Hepatocyte (in vitro differentiated cells): ENCODE results near the gene ACVR2A. TPM values are rescaled to one million over a fixed set of nuclear protein-coding genes. Genes with fewer than 3 reads are reported as not detected.

Source experiments
- DNase-seq: peaks from one replicate; pipeline ENCODE4 v3.0.0-alpha.2; 2016; ENCODE audit warnings: low spot score
- H2AFZ ChIP-seq: fragments of 200-600 bp; sonication (generic); 2 replicates; pipeline ENCODE4 v1.6.0; 2016; ENCODE audit warnings: antibody characterized with exemption, mild to moderate bottlenecking
- H3K27ac ChIP-seq: fragments of 200-600 bp; sonication (generic); 2 replicates; pipeline ENCODE4 v1.5.1; 2016; ENCODE audit warnings: mild to moderate bottlenecking
- H3K27me3 ChIP-seq: fragments of 200-600 bp; sonication (generic); 2 replicates; pipeline ENCODE4 v1.6.1; 2016
- H3K36me3 ChIP-seq: fragments of 200-600 bp; sonication (generic); replicated peaks from 2 replicates; pipeline ENCODE4 v1.5.1; 2016; ENCODE audit warnings: low read depth; ENCODE audit not compliant: insufficient read depth
- H3K4me1 ChIP-seq: fragments of 200-600 bp; sonication (generic); 2 replicates; pipeline ENCODE4 v1.5.1; 2016; ENCODE audit warnings: mild to moderate bottlenecking, moderate library complexity; ENCODE audit not compliant: insufficient read depth
- H3K4me2 ChIP-seq: fragments of 200-600 bp; sonication (generic); 2 replicates; pipeline ENCODE4 v1.6.0; 2016
- H3K4me3 ChIP-seq: fragments of 200-600 bp; sonication (generic); 2 replicates; pipeline ENCODE4 v1.5.1; 2016; ENCODE audit warnings: mild to moderate bottlenecking
- H3K79me2 ChIP-seq: fragments of 200-600 bp; sonication (generic); 2 replicates; pipeline ENCODE4 v1.6.0; 2017; ENCODE audit warnings: mild to moderate bottlenecking
- H3K9me2 ChIP-seq: fragments of 200-600 bp; sonication (generic); replicated peaks from 2 replicates; pipeline ENCODE4 v1.6.0; 2017; ENCODE audit warnings: mild to moderate bottlenecking; ENCODE audit not compliant: insufficient read depth
- H3K9me3 ChIP-seq: fragments of 200-600 bp; sonication (generic); 2 replicates; pipeline ENCODE4 v1.5.1; 2016; ENCODE audit warnings: low read depth, mild to moderate bottlenecking
- H4K20me1 ChIP-seq: fragments of 200-600 bp; sonication (generic); 2 replicates; pipeline ENCODE4 v1.6.0; 2016; ENCODE audit warnings: mild to moderate bottlenecking; ENCODE audit not compliant: insufficient read depth, poor library complexity, severe bottlenecking
- EZH2 ChIP-seq: fragments of 200-600 bp; sonication (generic); IDR thresholded peaks from 2 replicates; pipeline ENCODE4 v1.6.1; 2016; ENCODE audit warnings: antibody characterized with exemption, mild to moderate bottlenecking, borderline replicate concordance
- EZH2phosphoT487 ChIP-seq: fragments of 200-600 bp; sonication (generic); IDR thresholded peaks from one replicate; pipeline ENCODE4 v1.6.1; 2018; ENCODE audit warnings: antibody characterized with exemption, mild to moderate bottlenecking, low read depth, moderate library complexity; ENCODE audit not compliant: unreplicated experiment, severe bottlenecking
- WGBS: methylation state at CpG from one replicate; pipeline ENCODE4 v1.1.6; 2016; ENCODE audit warnings: low lambda C conversion rate; ENCODE audit errors: missing lambda C conversion rate; 5-methylcytosine and 5-hydroxymethylcytosine counted together
- polyA plus RNA-seq: library from polyadenylated mRNA; unstranded; fragments of >200 nt; fragmentation: Nextera tagmentation; extraction: Ambion mirVana; gene quantifications from 2 replicates; pipeline ENCODE4 v1.2.1, GENCODE V29; 2016
- small RNA-seq: library from RNA; depleted of rRNA; stranded (forward); fragments of <200 nt; gene quantifications from one replicate; pipeline ENCODE3, GENCODE V24; 2014
- total RNA-seq: library from RNA; depleted of rRNA; stranded (reverse); fragments of >200 nt; gene quantifications from 2 replicates; pipeline ENCODE4 v1.2.3, GENCODE V29; 2014
- TF ChIP-seq, protein P1 (sequence below): fragments of 200-600 bp; sonication (generic); IDR thresholded peaks from 2 replicates; pipeline ENCODE4 v1.5.1; 2016; ENCODE audit warnings: antibody characterized with exemption, mild to moderate bottlenecking; ENCODE audit not compliant: poor library complexity

ACVR2A gene
- total and polyA plus RNA-seq, 2 experiments from 2014 or later: 21.9 to 43.0 TPM

DNA sequence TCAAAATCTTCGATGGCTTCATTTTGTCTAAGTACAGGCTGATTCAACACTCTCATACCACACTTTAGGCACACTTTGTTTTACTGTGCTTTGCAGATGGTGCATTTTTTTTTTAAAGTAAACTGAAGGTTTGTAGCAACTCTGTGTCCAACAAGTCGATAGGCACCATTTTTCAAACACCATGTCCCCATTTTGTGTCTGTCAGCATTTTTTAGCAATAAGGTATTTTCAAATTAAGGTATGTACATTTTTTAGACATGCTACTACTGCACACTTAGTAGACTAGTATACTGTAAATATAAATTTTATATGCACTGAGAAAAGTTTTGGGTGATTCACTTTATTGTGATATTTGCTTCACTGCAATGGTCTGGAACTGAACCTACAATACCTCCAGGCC is 131.3 kb downstream of the ACVR2A start:
- Histone ChIP-seq H3K27me3 (no peaks in the 10 kb centered on the region), H2AFZ (no peak overlapping the region), H3K4me3 (no peak overlapping the region), H3K79me2 (peaks cover 48% of the 10 kb centered on the region), H3K36me3 (no peaks in the 10 kb centered on the region), H3K4me2 (no peak overlapping the region), H3K4me1 (no peaks in the 10 kb centered on the region), H4K20me1 (no peaks in the 10 kb centered on the region), H3K9me2 (no peaks in the 10 kb centered on the region), H3K9me3 (peaks cover 9% of the 10 kb centered on the region), H3K27ac (no peak overlapping the region)
- 79% methylated on average over 2 of the region's 2 CpGs for WGBS
- no peak for DNase-seq
- TF ChIP-seq EZH2 (no peak), EZH2phosphoT487 (no peak)
- TF ChIP-seq, protein P1, sequence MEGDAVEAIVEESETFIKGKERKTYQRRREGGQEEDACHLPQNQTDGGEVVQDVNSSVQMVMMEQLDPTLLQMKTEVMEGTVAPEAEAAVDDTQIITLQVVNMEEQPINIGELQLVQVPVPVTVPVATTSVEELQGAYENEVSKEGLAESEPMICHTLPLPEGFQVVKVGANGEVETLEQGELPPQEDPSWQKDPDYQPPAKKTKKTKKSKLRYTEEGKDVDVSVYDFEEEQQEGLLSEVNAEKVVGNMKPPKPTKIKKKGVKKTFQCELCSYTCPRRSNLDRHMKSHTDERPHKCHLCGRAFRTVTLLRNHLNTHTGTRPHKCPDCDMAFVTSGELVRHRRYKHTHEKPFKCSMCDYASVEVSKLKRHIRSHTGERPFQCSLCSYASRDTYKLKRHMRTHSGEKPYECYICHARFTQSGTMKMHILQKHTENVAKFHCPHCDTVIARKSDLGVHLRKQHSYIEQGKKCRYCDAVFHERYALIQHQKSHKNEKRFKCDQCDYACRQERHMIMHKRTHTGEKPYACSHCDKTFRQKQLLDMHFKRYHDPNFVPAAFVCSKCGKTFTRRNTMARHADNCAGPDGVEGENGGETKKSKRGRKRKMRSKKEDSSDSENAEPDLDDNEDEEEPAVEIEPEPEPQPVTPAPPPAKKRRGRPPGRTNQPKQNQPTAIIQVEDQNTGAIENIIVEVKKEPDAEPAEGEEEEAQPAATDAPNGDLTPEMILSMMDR: no peak

DNA sequence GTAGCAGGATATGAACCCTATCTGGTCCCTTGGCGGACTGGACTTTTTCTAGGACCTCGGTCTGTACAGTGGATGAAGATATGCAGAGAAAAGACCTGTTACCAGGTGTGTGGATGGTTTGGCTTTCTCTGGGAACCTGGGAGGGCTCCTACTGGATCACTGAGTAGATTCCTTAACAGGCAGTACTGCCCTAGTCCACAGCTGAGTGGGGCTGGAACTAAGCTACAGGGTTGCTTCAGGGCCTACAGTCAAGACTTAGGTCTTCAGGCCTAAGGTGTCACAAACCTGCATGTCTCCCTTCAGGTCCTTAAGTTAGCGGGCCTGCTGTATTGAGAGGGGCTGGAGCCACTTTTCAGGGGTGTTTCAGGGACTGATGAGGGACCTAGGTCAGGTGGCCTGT is 132.8 kb downstream of the ACVR2A start:
- WGBS: 100% methylated on average over 3 of the region's 3 CpGs
- no peaks in the 10 kb centered on the region for H3K27me3 ChIP-seq

More for the DNA sequence above, 132.8 kb downstream of the ACVR2A start:
- H3K79me2 ChIP-seq: peaks cover 64% of the 10 kb centered on the region
- H3K4me1 ChIP-seq: no peaks in the 10 kb centered on the region
- H3K27ac ChIP-seq: no peak overlapping the region
- H3K9me2 ChIP-seq: no peaks in the 10 kb centered on the region
- no peak for DNase-seq
- TF ChIP-seq, protein P1: no peak
- TF ChIP-seq EZH2: no peak
- TF ChIP-seq EZH2phosphoT487: no peak
- no peak overlapping the region for H3K4me3 ChIP-seq
- no peak overlapping the region for H2AFZ ChIP-seq
- no peak overlapping the region for H3K4me2 ChIP-seq
- H3K9me3 ChIP-seq: peaks cover 9% of the 10 kb centered on the region
- no peaks in the 10 kb centered on the region for H3K36me3 ChIP-seq
- H4K20me1 ChIP-seq: peaks cover 2% of the 10 kb centered on the region

Small RNAs within 50 kb of the gene (small RNA-seq; reads per million reads assigned to genes)
- gene RNU6-1275P: not detected

Other genes starting within 250 kb of the ACVR2A start
- 66.0 and 98.3 TPM in 2 replicates for gene ORC4, start 175.7 kb downstream of the ACVR2A start, total RNA-seq
- 28.8 and 37.6 TPM in 2 replicates for gene ORC4, start 175.7 kb downstream of the ACVR2A start, polyA plus RNA-seq
- gene MBD5, start 176.1 kb downstream of the ACVR2A start, total RNA-seq: 19.3 and 36.2 TPM in 2 replicates
- gene MBD5, start 176.1 kb downstream of the ACVR2A start, polyA plus RNA-seq: 20.9 and 29.2 TPM in 2 replicates